WTC11 (cell line): ENCODE data around the gene WWOX.

ENCODE experiments used
- PRRX2 ChIP-seq: fragments of 250-450 bp; sonication (Bioruptor Pico); IDR thresholded peaks from 2 replicates; pipeline ENCODE4 v1.8.0; 2021; ENCODE audit warnings: mild to moderate bottlenecking
- ZBTB21 ChIP-seq: sonication (generic); formaldehyde crosslinking; IDR thresholded peaks from 2 replicates; pipeline ENCODE4 v1.8.1; 2023; ENCODE audit warnings: mild to moderate bottlenecking, missing genetic modification reagents, borderline replicate concordance

DNA sequence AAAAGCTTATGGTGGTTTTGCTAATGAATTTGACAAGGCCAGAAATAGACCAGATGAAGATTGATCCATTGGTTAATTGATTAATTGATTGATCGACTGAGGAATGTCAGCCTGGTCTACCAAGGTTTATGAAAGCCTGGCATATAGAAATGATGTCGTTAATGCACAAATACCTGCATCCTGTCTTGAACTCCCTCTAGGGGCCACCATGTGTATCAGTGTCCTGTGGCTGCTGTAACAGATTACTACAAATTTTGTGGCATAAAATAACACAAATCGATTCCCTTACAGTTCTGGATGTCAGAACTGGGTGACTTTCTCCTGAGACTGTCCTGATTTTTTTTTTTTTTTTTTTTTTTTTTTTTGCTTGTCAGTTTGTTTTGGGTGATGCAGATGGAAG, 947.9 kb downstream of the WWOX start:
- no peak for TF ChIP-seq ZBTB21 (CRISPR knock-in tag)
- no peak for TF ChIP-seq PRRX2 (CRISPR knock-in tag)
